IMR-90 (cell line): Measurements from ENCODE around the gene C14orf180. TPM values are rescaled to one million over a fixed set of nuclear protein-coding genes. Genes with fewer than 3 reads are reported as not detected.

ENCODE experiments used
- ATAC-seq: fragments of 200-7000 bp; cut with Tn5 transposase; 2 replicates; pipeline ENCODE4 v1.9.1; 2020; ENCODE audit warnings: low read depth, mild to moderate bottlenecking, moderate library complexity
- BruUV-seq: library from RNA; stranded (reverse); fragments of 400-500 nt; replicated peaks from 2 replicates; lab custom pipeline; 2021; lab: Mats Ljungman, UMichigan
- CTCF ChIA-PET: fragments of 300-600 bp; formaldehyde crosslinking; extraction: SDS; loops from one replicate; lab custom pipeline; 2021; ENCODE audit warnings: antibody characterized with exemption; lab: Yijun Ruan, JAX
- POLR2A ChIA-PET: fragments of 300-600 bp; sonication (Branson Sonifier 250); formaldehyde crosslinking; loops from one replicate; lab custom pipeline; 2022; ENCODE audit warnings: antibody characterized with exemption; ENCODE audit not compliant: unreplicated experiment; lab: Charles Lee
- DNase-seq: peaks from one replicate; pipeline ENCODE4 v3.0.0; 2013
- H2AFZ ChIP-seq: replicated peaks from 2 replicates; pipeline ENCODE3; 2013; ENCODE audit warnings: low read length, mild to moderate bottlenecking; ENCODE audit not compliant: poor library complexity
- H2AK5ac ChIP-seq: 2 replicates; pipeline ENCODE4 v1.6.1; 2013; ENCODE audit warnings: low read depth, low read length, inconsistent platforms
- H2AK9ac ChIP-seq: replicated peaks from 2 replicates; pipeline ENCODE3; 2013; ENCODE audit warnings: mild to moderate bottlenecking, low read depth, low read length, moderate library complexity; ENCODE audit not compliant: poor library complexity
- H2BK120ac ChIP-seq: 2 replicates; pipeline ENCODE4 v1.6.1; 2013; ENCODE audit warnings: low read depth, low read length, inconsistent platforms
- H2BK15ac ChIP-seq: 3 replicates; pipeline ENCODE4 v1.6.1; 2013; ENCODE audit warnings: low read depth, low read length, inconsistent platforms
- H2BK20ac ChIP-seq: 2 replicates; pipeline ENCODE4 v1.6.1; 2013; ENCODE audit warnings: low read depth, mild to moderate bottlenecking, inconsistent platforms, low read length, moderate library complexity
- H2BK5ac ChIP-seq: 2 replicates; pipeline ENCODE4 v1.6.1; 2013; ENCODE audit warnings: mild to moderate bottlenecking, low read depth, low read length, inconsistent platforms; ENCODE audit not compliant: poor library complexity, severe bottlenecking
- H3K14ac ChIP-seq: replicated peaks from 2 replicates; pipeline ENCODE4 v1.6.1; 2013; ENCODE audit warnings: low read depth, low read length, inconsistent platforms
- H3K18ac ChIP-seq: 2 replicates; pipeline ENCODE4 v1.6.1; 2013; ENCODE audit warnings: low read depth, low read length, control low read depth
- H3K23ac ChIP-seq: 2 replicates; pipeline ENCODE4 v1.6.1; 2013; ENCODE audit warnings: low read depth, low read length, inconsistent platforms
- H3K27ac ChIP-seq: 2 replicates; pipeline ENCODE4 v1.5.1; 2013; ENCODE audit warnings: mild to moderate bottlenecking, control low read depth, low read length; ENCODE audit not compliant: insufficient read depth
- H3K27me3 ChIP-seq: 2 replicates; pipeline ENCODE4 v1.6.1; 2013; ENCODE audit warnings: low read length; ENCODE audit not compliant: control insufficient read depth, insufficient read depth
- H3K36me3 ChIP-seq: 2 replicates; pipeline ENCODE4 v1.6.1; 2013; ENCODE audit warnings: low read length, mixed read lengths; ENCODE audit not compliant: control insufficient read depth, insufficient read depth
- H3K4ac ChIP-seq: 2 replicates; pipeline ENCODE4 v1.6.1; 2013; ENCODE audit warnings: low read depth, low read length, inconsistent platforms
- H3K4me1 ChIP-seq: 2 replicates; pipeline ENCODE4 v1.6.1; 2013; ENCODE audit warnings: low read length, mixed read lengths; ENCODE audit not compliant: control insufficient read depth, insufficient read depth
- H3K4me2 ChIP-seq: 2 replicates; pipeline ENCODE4 v1.6.1; 2013; ENCODE audit warnings: low read depth, mild to moderate bottlenecking, control low read depth, low read length, moderate library complexity
- H3K4me3 ChIP-seq: 2 replicates; pipeline ENCODE4 v1.5.1; 2013; ENCODE audit warnings: low read depth, mild to moderate bottlenecking, control low read depth, low read length, moderate library complexity; ENCODE audit not compliant: insufficient read depth
- H3K56ac ChIP-seq: 2 replicates; pipeline ENCODE4 v1.6.1; 2013; ENCODE audit warnings: low read length, inconsistent platforms; ENCODE audit not compliant: insufficient read depth; ENCODE audit errors: extremely low read depth
- H3K79me1 ChIP-seq, 2 experiments: 2 replicates each; pipeline ENCODE4 v1.6.1; 2013; ENCODE audit warnings: low read length in 2 of 2, inconsistent platforms in 1 of 2, low read depth in 1 of 2
- H3K9ac ChIP-seq: 2 replicates; pipeline ENCODE4 v1.6.1; 2013; ENCODE audit warnings: low read depth, low read length, control low read depth
- H3K9me1 ChIP-seq: 2 replicates; pipeline ENCODE4 v1.6.1; 2013; ENCODE audit warnings: low read length, inconsistent platforms; ENCODE audit not compliant: insufficient read depth
- H3K9me3 ChIP-seq: 2 replicates; pipeline ENCODE4 v1.6.1; 2013; ENCODE audit warnings: low read length; ENCODE audit not compliant: control insufficient read depth, insufficient read depth
- H4K20me1 ChIP-seq: 2 replicates; pipeline ENCODE4 v1.6.1; 2013; ENCODE audit warnings: low read length, inconsistent platforms; ENCODE audit not compliant: insufficient read depth
- H4K5ac ChIP-seq: 2 replicates; pipeline ENCODE4 v1.6.1; 2013; ENCODE audit warnings: mild to moderate bottlenecking, low read depth, low read length, control low read depth
- H4K8ac ChIP-seq, 2 experiments: 2 replicates each; pipeline ENCODE4 v1.6.1; 2013; ENCODE audit warnings: low read depth in 2 of 2, low read length in 2 of 2, control low read depth in 1 of 2, inconsistent platforms in 1 of 2
- H4K91ac ChIP-seq: 2 replicates; pipeline ENCODE4 v1.6.1; 2013; ENCODE audit warnings: low read depth, low read length, inconsistent platforms; ENCODE audit not compliant: insufficient read depth
- BHLHE40 ChIP-seq: fragments of 150-350 bp; IDR thresholded peaks from 2 replicates; pipeline ENCODE4 v1.6.1; 2016; ENCODE audit warnings: mild to moderate bottlenecking, low read depth, low read length
- CEBPB ChIP-seq: IDR thresholded peaks from 2 replicates; pipeline ENCODE4 v1.6.1; 2012; ENCODE audit warnings: low read depth, low read length, improper control_type of control experiment
- CHD1 ChIP-seq: IDR thresholded peaks from 2 replicates; pipeline ENCODE4 v1.6.1; 2012; ENCODE audit warnings: low read depth, low read length, improper control_type of control experiment
- CTCF ChIP-seq: conservative IDR thresholded peaks from 2 replicates; pipeline ENCODE4 v1.5.1; 2012; ENCODE audit warnings: mild to moderate bottlenecking, low read depth, low read length, improper control_type of control experiment
- ELK1 ChIP-seq: fragments of 150-350 bp; IDR thresholded peaks from 2 replicates; pipeline ENCODE4 v1.6.1; 2016; ENCODE audit warnings: low read depth, mild to moderate bottlenecking, low read length, moderate library complexity, borderline replicate concordance
- MAZ ChIP-seq: IDR thresholded peaks from 2 replicates; pipeline ENCODE4 v1.6.1; 2012; ENCODE audit warnings: low read depth, mild to moderate bottlenecking, low read length, improper control_type of control experiment, moderate library complexity, borderline replicate concordance
- MXI1 ChIP-seq: IDR thresholded peaks from 2 replicates; pipeline ENCODE4 v1.6.1; 2012; ENCODE audit warnings: low read depth, mild to moderate bottlenecking, low read length, moderate library complexity, borderline replicate concordance
- RAD21 ChIP-seq: IDR thresholded peaks from 2 replicates; pipeline ENCODE4 v1.6.1; 2012; ENCODE audit warnings: low read length, improper control_type of control experiment
- RCOR1 ChIP-seq: IDR thresholded peaks from 2 replicates; pipeline ENCODE4 v1.6.1; 2012; ENCODE audit warnings: mild to moderate bottlenecking, low read length, improper control_type of control experiment; ENCODE audit not compliant: insufficient replicate concordance
- USF2 ChIP-seq: fragments of 150-350 bp; IDR thresholded peaks from 2 replicates; pipeline ENCODE4 v1.6.1; 2017; ENCODE audit warnings: mild to moderate bottlenecking, antibody characterized with exemption, low read length, low read depth
- WGBS, 2 experiments: methylation state at CpG; one replicate each; pipeline versions ENCODE4 v1.1.5 to v1.1.7; 2013; ENCODE audit warnings: missing lambda C conversion rate in 2 of 2; ENCODE audit not compliant: insufficient read length in 1 of 2; ENCODE audit errors: extremely low coverage in 2 of 2; 5-methylcytosine and 5-hydroxymethylcytosine counted together
- dilution Hi-C: fragments of 300-500 bp; cut with HindIII; formaldehyde crosslinking; loops from one replicate; pipeline ENCODE4 v1.14.3; 2018; ENCODE audit warnings: low sequenced_read_pairs; ENCODE audit not compliant: unreplicated experiment
- in situ Hi-C: fragments of 300-500 bp; cut with MboI; formaldehyde crosslinking; loops from 3 replicates; pipeline ENCODE4 v1.14.3; 2019; ENCODE audit warnings: low sequenced_read_pairs, inconsistent platforms, mixed read lengths
- intact Hi-C: fragments of 100-400 bp; cut with micrococcal nuclease; formaldehyde crosslinking; loops from 2 replicates; pipeline ENCODE4 v1.10.0; 2022
- polyA plus RNA-seq, 3 experiments: library from polyadenylated mRNA; depleted of rRNA; stranded (reverse); fragments of >200 nt; gene quantifications; 2 replicates each; pipeline ENCODE4 v1.2.3, GENCODE V29; 2012; ENCODE audit warnings: low replicate concordance in 1 of 3
- total RNA-seq: library from RNA; depleted of rRNA; stranded (reverse); fragments of >200 nt; gene quantifications from 2 replicates; pipeline ENCODE4 v1.2.3, GENCODE V29; 2012

The C14orf180 gene
- total and polyA plus RNA-seq, 2 of the 4 experiments (the other 2 are of a cell fraction): not detected

- H3K4me2 ChIP-seq: no peak overlapping the region
- H3K18ac ChIP-seq: no peak overlapping the region
- no peak overlapping the region for H2AK5ac ChIP-seq
- ATAC-seq (no peak), DNase-seq (no peak)
- H3K4me1 ChIP-seq: no peaks in the 10 kb centered on the region
- no peak overlapping the region for H2AFZ ChIP-seq
- BruUV-seq: no TSS peak
- in situ Hi-C loops (no loop called here), intact Hi-C loops (no loop called here), dilution Hi-C loops (no loop called here)
- CTCF ChIA-PET: no interaction called here
- TF ChIP-seq ELK1 (no peak), CEBPB (no peak), RAD21 (no peak), USF2 (no peak), CTCF (no peak), MXI1 (no peak), BHLHE40 (no peak), MAZ (no peak), RCOR1 (no peak), CHD1 (no peak)
- H3K9me3 ChIP-seq: no peaks in the 10 kb centered on the region
- H3K56ac ChIP-seq: no peak overlapping the region
- H3K27ac ChIP-seq: no peak overlapping the region
- no peak overlapping the region for H2BK120ac ChIP-seq
- H3K9ac ChIP-seq: no peak overlapping the region
- no peak overlapping the region for H3K14ac ChIP-seq
- H2AK9ac ChIP-seq: no peak overlapping the region
- no peak overlapping the region for H2BK20ac ChIP-seq
- no peaks in the 10 kb centered on the region for H4K20me1 ChIP-seq
- POLR2A ChIA-PET: no interaction called here
- H4K5ac ChIP-seq: no peak overlapping the region
- H3K9me1 ChIP-seq: 0 out of 2 replicates have a peak, but pooled peaks cover 4% of the 10 kb centered on the region
- no peak overlapping the region for H2BK15ac ChIP-seq
- no peak overlapping the region for H3K4me3 ChIP-seq
- no peak overlapping the region for H3K23ac ChIP-seq
- 69% methylated on average over 11 of the region's 38 CpGs; no CpG with 5 or more reads in 1 of the 2 experiments for WGBS, 2 experiments
- no peak overlapping the region for H4K91ac ChIP-seq
- H3K27me3 ChIP-seq: peaks cover 8% of the 10 kb centered on the region; the same call in 1 of the 2 replicates
- no peak overlapping the region for H3K4ac ChIP-seq
- no peak overlapping the region for H2BK5ac ChIP-seq
- H3K36me3 ChIP-seq: no peaks in the 10 kb centered on the region
- no peaks in the 10 kb centered on the region for H3K79me1 ChIP-seq
- H4K8ac ChIP-seq: no peak overlapping the region
These were observed 8.7 kb downstream of the C14orf180 start for GRCh38 chr14:104588066-104588857.
